GM19324 (cell line): Measurements from ENCODE around the gene MBD3.

Experiments
- ATAC-seq: cut with Tn5 transposase; IDR thresholded peaks from one replicate; pipeline ENCODE4 v1.9.1; 2021; ENCODE audit warnings: mild to moderate bottlenecking, moderate library complexity; ENCODE audit not compliant: unreplicated experiment, low FRiP score

The MBD3 gene

DNA sequence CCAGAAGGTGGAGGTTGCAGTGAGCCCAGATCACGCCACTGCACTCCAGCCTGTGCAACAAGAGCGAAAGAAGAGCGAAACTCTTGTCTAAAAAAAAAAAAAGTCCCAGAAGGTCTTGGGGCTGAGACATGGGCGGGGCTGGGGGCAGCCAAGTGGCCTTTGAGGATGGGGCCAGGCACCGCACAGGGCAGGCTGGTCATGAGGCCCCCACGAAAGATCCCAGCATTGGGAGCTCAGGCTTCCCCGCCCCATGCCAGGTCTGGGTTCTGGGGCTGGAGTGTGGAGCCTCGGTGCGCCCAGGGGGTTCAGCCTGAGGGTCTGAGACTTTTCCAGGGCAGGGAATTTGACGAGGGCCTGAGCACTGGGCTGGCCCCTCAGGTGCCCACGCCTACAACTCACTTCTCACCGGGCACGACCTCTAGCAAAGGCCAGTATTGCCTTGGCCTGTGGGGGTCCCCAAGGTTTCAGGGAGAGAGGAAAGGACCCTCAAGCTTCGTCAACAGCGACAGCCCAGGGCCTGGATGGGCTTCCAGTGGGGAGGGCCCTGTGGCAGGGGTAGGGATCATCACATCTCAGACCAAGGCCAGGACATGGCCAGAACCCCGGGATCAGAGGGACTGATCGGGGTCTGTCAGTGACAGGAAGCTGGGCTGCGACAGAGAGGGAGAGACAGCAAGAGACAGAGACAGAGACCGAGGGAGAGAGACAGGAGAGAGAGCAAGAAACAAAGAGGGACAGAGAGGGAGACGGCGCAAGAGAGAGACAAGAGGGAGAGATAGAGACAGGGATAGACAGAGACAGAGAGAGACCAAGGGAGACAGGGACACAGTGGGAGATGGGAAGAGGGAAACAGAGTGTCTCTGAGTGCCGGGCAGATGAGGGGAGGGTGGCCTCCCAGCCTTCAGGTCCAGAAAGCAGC is 17.1 kb downstream of the MBD3 start:
- no peak for ATAC-seq

DNA sequence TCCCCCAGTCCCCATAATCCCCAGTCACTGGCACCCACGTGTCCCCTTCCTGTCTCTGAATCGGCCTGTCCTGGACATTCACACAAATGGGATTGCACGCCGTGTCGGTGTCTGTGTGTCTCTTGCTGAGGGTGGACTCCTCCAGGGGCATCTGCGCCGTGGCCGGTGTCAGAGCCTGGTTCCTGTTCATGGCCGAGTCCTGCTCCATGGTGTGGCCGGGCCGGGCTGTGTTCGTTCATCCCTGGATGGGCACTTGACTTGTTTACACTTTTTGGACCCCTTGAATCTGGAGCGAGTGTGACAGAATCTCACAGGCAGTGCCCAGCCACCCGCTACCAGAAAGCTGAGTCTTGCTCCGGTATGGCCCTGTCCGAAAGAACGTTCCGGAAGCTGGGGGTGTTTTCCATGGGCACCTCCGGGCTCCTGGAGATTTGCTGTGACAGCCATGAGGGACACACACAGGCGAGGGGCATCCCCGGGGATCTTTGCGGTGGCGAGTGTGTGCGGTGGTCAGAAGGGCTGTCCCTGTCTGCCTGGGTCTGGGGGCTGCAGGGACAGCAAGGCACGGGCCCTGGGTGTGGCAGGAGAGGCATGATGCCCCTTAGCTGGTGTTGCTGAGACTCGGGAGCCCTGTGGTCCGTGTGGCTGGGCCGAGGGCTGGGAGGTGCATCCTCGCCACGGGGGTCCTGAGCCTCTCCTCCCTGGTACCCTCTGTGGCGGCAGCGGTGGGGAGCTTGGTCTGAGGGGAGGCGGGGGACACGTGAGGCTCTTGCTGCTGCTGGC is 18.1 kb downstream of the MBD3 start:
- ATAC-seq, result no peak

DNA sequence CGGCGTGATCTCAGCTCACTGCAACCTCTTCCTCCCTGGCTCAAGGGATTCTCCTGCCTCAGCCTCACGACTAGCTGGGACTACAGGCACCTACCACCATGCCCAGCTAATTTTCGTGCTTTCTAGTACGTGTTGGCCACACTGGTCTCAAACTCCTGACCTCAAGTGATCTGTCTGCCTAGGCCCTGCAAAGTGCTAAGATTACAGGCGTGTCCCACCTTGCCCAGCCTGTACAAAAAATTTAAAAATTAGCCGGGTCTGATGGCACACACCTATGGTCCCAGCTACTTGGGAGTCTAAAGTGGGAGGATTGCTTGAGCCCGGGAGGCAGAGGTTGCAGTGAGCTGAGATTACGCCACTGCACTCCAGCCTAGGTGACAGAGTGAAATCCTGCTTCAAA is 19.9 kb downstream of the MBD3 start:
- ATAC-seq, result no peak

DNA sequence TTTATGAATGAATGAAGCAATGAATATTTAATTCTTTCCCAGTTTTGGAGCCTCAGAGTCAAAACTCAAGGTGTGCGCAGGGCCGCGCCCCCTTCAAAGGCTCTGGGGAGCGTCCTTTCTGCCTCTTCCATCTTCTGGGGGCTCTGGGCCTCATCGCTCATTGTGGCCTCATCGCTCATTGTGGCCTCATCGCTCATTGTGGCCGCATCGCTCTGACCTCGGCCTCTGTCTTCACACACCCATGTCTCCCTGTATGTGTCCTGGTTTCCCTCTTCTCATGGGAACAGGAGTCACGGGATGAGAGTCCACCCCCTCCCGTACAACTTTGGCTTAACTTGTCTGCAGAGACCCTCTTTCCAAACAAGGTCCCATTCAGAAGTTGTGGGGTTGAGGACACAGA is 21.3 kb downstream of the MBD3 start:
- ATAC-seq, result no peak

DNA sequence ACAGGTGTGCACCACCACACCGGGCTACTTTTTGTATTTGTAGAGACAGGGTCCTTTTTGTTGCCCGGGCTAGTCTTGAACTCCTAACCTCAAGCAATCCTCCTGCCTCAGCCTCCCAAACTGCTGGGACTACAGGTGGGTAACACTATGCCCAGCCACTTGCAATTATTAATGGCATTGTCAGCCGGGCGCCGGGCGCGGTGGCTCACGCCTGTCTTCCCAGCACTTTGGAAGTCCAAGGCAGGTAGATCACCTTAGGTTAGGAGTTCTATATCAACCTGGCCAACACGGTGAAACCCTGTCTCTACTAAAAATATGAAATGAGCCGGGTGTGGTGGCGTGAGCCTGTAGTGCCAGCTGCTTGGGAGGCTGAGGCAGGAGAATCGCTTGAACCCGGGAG is 21.8 kb downstream of the MBD3 start:
- no peak for ATAC-seq

DNA sequence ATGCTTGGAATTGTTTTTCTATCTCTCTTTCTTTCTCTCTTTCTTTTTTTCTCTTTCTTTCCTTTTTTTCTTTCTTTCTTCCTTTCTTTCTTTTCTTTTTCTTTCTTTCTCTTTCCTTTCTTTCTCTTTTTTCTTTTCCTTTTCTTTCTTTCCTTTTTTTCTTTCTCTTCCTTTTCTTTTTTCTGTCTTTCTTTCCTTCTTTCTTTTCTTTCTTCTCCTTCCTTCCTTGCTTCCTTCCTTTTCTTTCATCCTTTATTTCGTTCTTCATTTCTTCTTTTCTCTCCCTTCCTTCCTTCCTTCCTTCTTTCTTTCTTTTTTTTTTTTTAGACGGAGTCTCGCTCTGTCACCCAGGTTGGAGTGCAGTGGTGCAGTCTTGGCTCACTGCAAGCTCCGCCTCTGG is 22.7 kb downstream of the MBD3 start:
- no peak for ATAC-seq

DNA sequence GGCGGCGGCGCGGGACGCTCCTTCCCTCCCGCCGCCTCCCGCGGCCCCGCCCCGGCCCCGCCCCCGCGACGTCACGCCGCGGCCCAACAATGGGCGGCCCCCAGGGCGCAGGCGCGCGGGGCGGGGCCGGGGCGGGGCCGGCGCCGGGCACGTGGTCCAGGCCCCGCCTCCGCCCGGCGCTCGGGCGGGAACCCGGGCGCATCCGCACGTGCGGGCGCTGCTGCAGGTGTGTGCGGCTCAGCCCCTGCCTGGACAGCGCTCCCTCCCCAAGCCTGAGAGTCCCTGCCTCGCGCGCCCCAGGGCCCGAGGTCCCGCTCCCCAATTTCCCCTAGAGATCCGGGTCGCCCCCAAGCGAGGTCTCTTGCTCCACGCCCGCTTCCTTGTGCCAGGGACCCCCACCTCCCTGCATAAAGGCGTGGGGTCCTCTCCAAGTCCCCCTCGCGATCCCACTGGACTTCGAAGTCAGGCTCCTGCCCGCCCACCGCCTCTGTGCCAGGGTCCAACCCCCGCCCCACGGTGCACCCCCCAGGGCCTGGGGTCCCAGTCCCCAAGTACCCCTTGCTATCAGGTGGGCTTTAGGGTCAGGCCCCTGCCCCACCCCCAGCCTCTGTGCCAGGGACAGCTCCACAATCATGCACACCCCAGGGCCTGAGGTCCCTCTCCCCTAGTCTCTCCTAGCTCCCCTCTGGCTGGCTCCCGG is 24.2 kb downstream of the MBD3 start, which contains the start of gene MEX3D:
MEX3D (minus strand) TSS at position 6 of the 700 bp plus-strand sequence. CDS start 267 bp downstream, outside the sequence.
- ATAC-seq, result peak; percentile 68

DNA sequence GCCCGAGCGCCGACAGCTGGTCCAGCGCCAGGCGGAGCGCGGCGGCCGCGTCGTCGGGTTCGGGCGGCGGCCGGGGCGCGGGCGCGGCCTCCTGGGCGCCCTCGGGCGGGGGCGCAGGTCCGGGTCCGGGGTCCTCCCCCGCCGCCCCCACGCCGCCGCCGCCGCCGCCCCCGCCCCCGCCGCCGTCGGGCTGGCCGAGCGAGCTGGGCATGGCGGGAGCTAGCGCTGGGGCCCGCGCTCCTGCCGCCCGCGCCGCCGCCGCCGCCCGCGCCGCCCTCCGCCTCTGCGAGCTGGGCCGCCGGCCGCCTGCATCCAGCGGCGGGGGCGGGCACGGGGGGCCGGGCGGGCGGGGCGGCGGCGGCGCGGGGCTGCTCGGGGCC is 24.8 kb downstream of the MBD3 start:
- ATAC-seq, result peak; percentile 11

DNA sequence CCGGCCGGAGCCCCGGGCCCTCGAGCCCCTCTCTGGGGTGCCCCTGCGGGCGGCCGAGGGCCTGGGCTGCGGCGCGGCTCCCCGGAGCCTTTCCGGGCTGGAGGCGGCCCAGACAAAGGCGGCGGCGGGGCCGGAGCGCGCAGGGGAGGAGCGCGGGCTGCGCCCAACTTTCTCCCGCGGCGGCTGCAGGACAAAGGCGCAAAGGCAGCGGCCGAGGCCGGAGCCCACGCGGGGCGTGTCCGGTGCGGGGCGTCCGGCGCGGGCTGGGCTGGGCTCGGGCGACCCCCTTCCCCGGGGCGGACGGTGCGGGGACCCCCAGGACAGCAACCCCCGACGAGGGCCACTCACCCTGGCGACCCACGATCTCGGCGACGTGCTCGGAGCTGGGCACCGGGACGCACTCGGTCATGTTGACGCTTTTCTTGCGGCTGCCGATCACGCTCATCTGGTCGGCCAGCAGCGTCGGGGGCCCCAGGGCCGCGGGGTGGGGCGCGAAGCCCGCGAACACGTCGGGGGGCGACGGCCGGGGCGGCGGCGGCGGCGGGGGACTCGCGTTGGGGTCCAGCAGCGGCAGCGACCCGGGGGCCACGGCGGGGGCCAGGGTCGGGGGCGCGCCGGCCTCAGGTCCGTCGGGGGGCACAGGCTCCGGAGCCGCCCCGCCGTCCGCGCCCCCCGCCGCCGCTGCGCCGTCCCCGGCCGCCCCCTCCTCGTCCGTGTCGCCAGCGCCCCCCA is 25.4 kb downstream of the MBD3 start:
- no peak for ATAC-seq

DNA sequence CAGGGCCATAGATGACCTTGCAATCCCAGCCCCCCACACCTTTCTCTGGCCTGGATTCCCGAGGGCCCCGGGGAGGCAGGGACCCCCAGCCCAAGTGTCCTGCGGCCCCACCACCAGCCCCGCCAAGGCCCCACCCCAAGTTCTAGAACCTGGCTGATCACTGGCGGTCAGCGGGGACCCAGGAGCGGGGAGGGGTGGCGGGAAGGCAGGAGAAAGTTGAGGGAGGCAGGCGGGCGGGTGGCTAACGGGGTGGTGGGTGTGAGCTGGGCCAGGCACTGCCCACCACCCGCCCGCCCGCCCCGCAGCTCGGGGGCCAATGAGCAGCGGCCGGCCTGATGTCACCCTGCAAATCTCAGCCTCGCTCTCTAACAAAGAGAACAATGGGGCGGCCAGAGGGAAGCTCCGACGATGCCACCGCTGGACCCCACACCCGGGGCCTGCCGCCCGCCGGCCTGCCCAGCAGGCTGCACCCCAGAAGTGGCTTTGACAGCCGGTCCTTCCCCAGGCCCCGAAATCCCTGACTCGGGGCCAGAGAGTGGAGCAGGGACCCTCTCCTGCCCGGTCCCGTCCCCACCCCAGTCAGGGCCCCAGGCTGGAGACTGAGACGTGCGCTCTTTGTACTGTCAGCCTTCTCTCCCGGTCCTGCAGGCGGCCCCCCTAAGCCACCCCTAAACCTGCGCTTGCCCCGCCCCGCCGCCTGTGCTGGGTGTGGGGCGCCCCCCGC is 26.1 kb downstream of the MBD3 start:
- no peak for ATAC-seq

DNA sequence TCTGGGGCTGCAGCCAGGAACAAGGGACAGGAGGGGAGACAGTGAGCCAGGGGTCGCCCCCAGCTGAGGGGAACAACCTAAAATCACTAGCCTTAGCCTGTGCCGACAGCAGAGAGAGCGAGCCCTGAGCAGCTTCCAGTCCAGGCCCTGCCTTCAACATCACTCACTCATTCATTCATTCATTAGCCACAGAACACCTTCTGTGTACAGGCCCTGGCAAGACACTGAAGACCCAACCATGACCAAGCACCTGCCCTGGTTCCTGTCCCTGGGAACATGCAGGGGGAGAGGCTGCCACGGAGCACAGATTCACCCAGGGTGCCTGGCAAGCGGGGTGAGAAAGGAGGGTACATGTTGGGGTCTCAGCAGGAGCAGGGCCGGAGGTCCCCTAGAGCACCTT is 29.4 kb downstream of the MBD3 start:
- no peak for ATAC-seq

DNA sequence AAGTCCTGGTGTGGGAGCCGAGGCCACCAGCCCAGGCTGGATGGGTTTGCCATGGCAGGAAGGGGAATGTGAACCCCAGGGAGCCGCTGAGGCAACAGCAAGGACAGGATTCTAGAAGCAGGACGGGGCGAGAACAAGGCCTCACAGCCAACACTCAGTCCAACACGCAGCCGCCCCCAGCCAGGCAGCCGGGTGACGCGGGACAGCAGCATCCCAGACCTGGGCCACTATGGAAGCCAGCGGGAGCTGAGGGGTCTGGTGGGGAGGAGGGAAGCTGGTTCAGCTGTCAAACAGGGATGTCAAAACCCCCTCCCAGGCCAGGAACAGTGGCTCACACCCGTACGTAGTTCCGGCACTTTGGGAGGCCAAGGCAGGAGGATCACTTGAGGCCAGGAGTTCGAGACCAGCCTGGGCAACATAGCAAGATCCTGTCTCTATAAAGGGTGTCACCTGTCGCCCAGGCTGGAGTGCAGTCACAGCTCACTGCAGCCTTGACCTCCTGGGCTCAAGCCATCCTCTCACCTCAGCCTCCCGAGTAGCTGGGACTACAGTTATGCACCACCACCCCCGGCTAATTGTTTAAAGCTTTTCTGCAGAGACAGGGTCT is 31.3 kb downstream of the MBD3 start:
- ATAC-seq, result no peak

DNA sequence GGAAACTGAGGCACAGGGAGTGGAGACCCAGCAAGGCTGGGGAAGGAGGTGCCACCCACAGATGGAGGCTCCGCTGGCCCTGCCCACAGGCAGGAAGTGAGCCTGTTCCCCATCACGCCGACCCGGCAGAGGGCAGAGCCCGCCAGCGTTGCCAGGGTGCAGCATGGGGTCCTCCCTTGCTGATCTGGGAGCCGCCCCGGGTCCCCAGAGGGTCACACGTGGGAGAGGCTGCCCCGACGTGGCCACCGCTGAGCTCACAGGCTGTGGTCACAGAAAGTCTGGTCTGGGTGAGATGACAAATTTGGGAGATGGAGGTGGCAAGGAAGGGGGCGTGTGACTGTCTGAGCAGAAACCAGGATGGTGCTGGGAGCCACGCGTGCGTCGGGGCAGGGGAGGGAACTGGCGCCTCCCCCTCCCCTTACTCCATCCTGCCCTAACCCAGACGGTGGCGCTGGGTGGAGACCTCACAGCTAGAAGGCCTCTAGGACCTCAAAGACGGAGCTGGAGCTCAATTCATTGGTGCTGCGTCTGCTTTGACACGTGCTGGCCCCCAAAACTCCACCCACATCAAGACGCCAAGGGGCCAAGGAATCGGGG is 32.3 kb downstream of the MBD3 start:
- no peak for ATAC-seq

DNA sequence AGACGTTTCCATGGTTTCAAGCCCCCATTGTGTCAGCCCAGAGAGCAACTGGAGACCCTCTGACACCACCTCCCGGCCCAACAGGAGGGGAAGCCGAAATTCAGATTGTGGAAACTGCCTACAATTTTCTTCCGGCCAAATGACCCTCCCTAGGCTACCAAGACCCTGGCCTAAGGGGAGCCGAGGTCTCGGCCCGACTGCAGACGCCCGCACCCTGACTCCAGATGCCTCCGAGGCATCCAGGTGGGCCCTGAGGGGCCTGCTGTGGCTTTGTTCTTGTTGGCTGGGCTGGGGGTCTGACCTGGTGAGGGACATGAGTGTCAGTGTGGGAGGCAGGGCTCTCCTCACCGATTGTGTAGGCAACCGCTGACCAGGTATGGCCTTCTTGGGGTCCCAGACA is 34.1 kb downstream of the MBD3 start:
- ATAC-seq, result no peak

DNA sequence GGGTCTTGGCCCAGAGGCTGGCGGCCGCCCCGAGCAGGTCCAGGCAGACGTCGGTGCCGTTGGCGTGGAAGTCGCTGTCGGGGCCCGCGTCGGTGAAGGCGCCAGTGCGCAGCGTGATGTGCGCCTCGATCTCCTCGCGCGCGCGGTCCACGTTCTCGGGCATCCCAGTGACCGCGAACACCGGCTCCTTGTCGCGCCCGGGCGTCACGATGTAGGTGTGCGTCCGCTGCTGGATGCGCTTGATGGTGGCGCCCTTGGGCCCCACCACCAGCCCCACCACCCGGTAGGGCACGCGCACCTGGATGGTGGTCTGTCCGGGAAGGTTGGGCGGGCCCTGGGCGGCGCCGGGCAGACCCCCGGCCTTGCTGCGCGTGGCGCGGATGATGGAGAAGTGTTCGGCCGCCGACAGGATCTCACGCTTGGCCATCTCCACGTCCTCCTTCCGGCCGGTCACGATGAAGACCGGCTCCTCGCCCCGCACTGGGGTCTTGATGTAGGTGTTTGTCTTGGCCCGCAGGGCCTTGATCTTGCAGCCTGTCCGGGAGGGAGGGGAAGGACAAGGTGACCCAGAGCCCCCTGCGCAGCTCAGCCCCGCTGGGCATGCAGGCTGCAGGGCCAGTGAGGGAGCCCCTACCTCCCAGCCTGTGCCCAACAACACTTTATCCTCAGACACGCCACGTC is 36.1 kb downstream of the MBD3 start:
- ATAC-seq, result no peak

DNA sequence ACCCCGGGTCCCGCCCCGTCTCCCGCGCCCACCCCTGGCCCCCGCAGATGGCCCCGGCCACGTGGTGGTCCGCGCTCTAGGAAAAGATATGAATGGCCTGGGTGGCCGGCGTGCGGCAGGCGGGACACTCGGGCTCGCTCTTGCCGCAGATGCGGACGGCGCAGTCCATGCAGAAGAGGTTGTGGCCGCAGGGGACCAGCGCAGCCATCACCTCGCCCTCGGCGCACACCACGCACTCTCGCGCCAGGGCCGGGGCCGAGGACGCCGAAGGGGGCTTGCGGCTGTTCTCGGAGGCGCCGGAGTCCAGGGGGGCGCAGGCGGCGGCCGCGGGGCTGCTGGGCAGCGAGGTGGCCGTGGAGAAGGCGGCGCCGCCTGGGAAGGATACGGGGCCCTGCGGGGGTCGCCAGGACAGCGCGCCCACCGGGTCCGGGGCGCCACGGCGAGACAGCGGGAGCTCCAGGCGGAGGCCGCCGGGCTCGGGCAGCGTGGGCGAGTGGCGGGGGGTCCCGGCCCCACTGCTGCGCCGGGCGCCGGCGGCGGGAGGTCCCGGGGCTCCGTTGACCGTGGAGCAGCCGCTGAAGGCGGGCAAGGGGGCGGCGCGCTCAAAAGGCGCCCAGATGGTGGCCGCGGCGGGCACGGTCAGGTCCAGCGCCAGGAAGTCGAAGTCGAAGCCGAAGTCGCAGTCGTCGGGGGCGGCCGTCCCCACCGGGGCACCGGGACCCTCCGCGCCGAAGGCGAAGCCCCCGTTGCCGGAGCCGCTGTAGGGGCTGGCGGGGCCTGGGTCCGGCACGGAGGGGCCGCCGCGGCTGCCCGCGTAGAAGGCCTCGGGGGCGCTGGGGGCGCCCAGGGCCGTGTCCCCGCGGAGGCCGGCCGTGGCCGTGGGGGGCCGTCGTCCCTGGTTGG is 36.9 kb downstream of the MBD3 start:
- no peak for ATAC-seq

DNA sequence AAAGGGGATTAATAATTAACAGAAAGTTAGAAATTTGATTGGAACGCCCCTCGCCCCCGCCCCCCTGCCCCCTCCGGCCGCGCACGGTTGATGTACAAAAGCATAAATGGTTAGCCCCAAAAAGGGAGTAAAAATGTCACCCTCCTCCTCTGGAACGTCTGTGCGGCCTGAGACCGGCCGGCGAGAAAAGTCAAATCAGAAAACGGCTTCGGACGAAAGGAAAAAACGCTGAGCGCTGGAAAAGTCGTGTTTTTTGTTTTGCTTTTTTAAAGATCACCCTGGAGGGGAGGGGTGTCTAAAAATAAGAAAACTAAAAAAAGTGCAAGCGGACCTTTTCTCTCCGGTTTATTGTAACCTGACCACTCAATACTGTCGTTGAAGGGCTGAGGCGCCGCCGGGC is 37.7 kb downstream of the MBD3 start:
- no peak for ATAC-seq
